Nucleus accumbens (tissue), 56 donors: Measurements from ENCODE around the gene VAMP5.
"Not testable (repeated sequence)": the region's sequence is repeated elsewhere in the genome, so short reads cannot be mapped to it uniquely, and the experiment has no call there.

Source experiments
- DNase-seq, 56 donors: peaks; one replicate each; lab custom pipeline; 2025; lab: John Stamatoyannopoulos, UW

VAMP5 gene

GRCh38 chr2:85582492-85582891, 1.7 kb upstream of the VAMP5 start:
- peak in 6 of 56 donors; percentile 18 to 52 (median 30) for DNase-seq

- no peak for DNase-seq
Observed at GRCh38 chr2:85583667-85584353, 421 bp upstream of the VAMP5 start.

- no peak for DNase-seq
Observed at GRCh38 chr2:85584857-85585780, 888 bp downstream of the VAMP5 start.

GRCh38 chr2:85585781-85586105, 1.5 kb downstream of the VAMP5 start:
- no peak for DNase-seq

GRCh38 chr2:85588236-85588635, 4.0 kb downstream of the VAMP5 start:
- no peak for DNase-seq

GRCh38 chr2:85588645-85589044, 4.4 kb downstream of the VAMP5 start:
- DNase-seq: no peak

- peak in 9 of 56 donors; percentile 6 to 54 (median 24) for DNase-seq
Observed at GRCh38 chr2:85589181-85589580, 5.0 kb downstream of the VAMP5 start.

GRCh38 chr2:85589982-85590791, 6.0 kb downstream of the VAMP5 start:
- DNase-seq: peak in 6 of 56 donors; percentile 27 to 47 (median 29)

GRCh38 chr2:85590950-85591349, 6.7 kb downstream of the VAMP5 start:
- no peak for DNase-seq

- no peak for DNase-seq
Observed at GRCh38 chr2:85591563-85591962, 7.3 kb downstream of the VAMP5 start.

GRCh38 chr2:85592299-85592698, 8.1 kb downstream of the VAMP5 start:
- not testable (repeated sequence) for DNase-seq

- no peak for DNase-seq
Observed at GRCh38 chr2:85593023-85593422, 8.8 kb downstream of the VAMP5 start.

GRCh38 chr2:85594715-85595300, 10.6 kb downstream of the VAMP5 start:
- no peak for DNase-seq

- peak; percentile 73 to 99 (median 97) for DNase-seq
Observed at GRCh38 chr2:85595301-85596025, 11.2 kb downstream of the VAMP5 start, which contains the start of gene RNF181. Gene RNF181 (plus strand): TSS chr2:85595745. CDS start chr2:85595764, 19 bp downstream.

- no peak for DNase-seq
Observed at GRCh38 chr2:85596026-85596333, 11.7 kb downstream of the VAMP5 start.

GRCh38 chr2:85596486-85597143, 12.4 kb downstream of the VAMP5 start:
- DNase-seq: no peak

GRCh38 chr2:85597241-85597640, 13.0 kb downstream of the VAMP5 start:
- DNase-seq: no peak

GRCh38 chr2:85598594-85599340, 14.5 kb downstream of the VAMP5 start:
- no peak for DNase-seq
